ENCODE results near the gene LRRK1.

The LRRK1 gene, protein sequence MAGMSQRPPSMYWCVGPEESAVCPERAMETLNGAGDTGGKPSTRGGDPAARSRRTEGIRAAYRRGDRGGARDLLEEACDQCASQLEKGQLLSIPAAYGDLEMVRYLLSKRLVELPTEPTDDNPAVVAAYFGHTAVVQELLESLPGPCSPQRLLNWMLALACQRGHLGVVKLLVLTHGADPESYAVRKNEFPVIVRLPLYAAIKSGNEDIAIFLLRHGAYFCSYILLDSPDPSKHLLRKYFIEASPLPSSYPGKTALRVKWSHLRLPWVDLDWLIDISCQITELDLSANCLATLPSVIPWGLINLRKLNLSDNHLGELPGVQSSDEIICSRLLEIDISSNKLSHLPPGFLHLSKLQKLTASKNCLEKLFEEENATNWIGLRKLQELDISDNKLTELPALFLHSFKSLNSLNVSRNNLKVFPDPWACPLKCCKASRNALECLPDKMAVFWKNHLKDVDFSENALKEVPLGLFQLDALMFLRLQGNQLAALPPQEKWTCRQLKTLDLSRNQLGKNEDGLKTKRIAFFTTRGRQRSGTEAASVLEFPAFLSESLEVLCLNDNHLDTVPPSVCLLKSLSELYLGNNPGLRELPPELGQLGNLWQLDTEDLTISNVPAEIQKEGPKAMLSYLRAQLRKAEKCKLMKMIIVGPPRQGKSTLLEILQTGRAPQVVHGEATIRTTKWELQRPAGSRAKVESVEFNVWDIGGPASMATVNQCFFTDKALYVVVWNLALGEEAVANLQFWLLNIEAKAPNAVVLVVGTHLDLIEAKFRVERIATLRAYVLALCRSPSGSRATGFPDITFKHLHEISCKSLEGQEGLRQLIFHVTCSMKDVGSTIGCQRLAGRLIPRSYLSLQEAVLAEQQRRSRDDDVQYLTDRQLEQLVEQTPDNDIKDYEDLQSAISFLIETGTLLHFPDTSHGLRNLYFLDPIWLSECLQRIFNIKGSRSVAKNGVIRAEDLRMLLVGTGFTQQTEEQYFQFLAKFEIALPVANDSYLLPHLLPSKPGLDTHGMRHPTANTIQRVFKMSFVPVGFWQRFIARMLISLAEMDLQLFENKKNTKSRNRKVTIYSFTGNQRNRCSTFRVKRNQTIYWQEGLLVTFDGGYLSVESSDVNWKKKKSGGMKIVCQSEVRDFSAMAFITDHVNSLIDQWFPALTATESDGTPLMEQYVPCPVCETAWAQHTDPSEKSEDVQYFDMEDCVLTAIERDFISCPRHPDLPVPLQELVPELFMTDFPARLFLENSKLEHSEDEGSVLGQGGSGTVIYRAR (N-terminal part only)

DNA sequence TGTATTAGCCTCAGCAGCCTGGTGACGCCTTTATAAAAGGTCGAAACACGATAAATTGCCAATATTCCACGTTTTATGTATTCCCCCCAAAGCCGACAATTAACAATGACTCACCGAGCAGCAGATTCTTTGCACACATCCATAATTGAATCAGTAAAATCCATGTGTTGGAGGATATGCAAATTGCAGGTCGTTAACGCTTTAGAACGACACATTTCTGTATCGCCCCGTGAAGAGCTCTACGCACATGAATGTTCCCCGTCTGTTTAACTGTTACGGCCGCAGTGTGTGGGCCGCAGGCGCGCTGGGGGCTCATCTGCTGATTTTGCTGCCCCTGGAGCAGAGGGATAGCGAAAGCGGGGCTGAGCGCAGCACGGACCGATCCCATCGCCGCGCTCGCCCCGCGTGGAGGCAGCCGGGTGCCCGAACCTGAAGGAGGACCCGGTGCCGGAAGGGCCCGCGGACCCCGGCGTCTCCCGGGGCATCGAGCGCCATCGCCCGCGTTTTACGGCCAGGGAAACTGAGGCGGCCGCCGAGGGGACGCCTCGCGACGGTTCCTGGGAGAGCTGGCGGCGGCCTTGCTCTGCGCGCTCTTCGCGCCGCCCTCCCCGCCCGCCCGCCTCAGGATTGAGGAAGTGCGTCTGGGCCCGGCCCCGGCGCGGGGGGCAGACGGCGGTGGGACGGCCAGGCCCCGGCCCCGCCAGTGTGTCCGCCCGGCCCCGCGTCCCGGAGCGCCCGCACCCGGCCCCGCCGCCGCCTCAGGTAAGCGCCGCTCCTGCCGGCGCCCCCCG is at the start of gene LRRK1:
Gene LRRK1 (plus strand): TSS at position 668 of the 791 bp plus-strand sequence. CDS start 5,276 bp downstream, outside the sequence.
- no peak for DNase-seq

DNA sequence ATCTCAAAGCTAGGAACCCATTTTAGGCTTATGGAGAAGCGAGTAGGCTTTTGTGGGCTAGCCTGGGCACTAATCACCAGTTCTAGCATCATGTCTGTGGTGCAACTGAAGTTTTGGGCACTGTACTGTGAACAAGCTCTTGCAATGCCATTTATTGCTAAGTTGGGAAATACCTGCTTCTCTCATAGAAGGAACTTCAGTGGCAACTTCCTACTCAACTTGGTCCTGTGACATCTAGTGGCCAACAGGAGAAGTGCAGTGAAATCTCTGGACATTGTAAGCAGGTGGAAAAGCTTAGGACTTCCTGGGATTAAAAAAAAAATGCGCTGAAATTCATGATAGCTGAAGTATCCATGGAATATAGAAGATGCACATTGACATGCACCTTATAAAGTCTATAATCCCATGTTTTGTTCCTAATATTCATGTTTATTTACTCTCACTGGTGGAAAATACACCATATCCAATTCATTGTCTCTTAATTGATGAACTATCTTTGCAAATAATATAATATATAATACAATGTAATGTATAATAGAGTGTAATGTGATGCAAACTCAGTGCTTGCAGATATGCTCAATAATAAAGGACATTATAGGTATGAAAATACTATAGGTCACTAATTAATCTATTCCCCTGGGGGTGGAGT is 46.0 kb upstream of the LRRK1 start:
- DNase-seq = peak; percentile 60

DNA sequence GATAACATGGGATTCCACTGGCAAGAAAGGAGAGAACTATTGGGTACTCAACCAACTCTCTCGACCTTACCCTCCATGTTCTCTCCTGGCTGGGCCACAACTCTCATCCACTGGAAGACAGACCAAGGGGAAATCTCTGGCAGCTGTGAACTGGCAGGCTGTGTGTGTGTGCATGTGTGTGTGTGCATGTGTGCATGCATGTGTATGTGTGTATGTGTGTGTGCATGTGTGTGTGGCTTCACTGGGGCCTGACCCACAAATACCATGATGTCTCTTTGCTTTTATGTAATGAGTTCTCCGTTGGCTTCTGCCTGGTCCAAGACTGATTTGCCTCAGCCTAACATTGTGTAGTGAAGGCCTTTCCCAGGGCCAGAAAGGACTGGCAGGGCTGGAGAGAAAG is 43.7 kb upstream of the LRRK1 start:
- no peak for DNase-seq

DNA sequence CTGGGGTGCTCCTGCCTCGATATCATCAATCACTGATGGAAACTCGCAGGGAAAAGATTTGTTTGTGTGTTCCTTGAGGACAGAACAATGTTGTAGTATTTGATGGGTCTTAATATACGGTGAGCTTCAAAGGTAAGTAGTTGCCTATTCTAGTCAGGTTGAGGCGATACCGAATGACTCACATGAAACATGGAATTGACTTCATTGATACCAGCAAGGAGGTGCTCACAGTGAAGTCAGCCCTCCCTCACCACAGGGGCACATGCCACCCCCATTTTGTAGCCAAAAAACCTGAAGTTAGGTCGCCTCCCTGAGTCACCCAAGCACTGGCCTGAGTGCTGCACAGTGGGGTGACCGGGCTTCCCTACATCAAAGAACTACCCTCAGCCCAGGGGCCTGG is 43.2 kb upstream of the LRRK1 start:
- no peak for DNase-seq

DNA sequence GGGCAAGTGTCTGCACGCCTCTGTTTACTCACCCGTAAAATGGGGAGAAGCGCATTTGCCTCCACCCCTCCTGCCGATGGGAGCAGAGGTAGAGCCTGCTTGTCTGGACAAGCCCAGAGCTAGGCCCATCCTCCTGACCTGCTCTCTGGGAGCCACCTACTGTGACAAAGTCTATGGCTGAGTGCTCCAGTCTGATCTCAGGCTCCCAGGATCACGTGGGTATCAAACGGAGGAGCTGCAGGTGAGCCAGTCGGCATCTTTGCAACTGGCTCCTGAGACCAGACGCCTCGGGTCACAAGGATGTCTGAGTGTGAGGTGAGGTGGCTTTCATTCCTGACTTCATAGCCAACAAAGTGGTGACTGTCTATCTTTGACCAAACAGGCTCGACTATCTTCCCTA is 41.6 kb upstream of the LRRK1 start:
- no peak for DNase-seq

DNA sequence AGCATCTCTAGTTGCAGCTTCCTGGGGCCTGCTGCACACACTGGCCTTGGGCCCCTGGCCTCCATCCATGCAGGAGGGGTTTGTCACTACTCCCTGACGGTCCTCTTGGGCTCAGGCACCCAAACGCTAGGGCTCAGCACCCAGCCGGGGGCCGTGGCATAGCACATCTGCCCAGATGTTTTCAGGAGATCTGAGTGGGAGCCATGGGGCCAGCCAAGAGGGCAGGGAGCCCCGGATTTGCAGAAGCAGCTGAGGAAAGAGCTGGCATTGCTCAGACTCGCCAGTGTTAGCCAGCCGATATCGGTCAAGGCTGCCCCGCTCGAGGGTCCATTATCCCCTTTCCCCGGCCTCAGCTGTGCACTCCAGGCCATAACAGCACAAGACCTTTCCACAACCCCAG is 41.0 kb upstream of the LRRK1 start:
- DNase-seq = no peak

DNA sequence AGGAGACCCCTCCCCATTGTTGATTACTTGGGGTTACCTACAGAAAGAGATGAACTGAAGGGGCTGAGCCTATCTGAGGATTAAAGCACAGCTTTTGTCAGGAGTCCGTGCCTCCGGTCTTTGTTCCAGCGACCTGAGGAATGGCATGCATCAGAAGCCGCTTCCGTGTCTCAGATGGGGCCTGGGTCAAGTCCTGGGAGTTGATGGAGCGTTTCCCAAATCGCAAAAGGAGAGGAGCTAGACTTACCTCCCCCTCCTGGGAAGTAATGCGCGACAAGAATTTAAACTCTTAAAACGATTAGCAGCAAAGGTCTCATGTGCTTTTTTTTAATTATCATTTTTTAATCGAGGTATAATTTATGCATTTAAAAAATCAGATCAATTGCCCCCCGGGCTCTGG is 40.5 kb upstream of the LRRK1 start:
- no peak for DNase-seq

DNA sequence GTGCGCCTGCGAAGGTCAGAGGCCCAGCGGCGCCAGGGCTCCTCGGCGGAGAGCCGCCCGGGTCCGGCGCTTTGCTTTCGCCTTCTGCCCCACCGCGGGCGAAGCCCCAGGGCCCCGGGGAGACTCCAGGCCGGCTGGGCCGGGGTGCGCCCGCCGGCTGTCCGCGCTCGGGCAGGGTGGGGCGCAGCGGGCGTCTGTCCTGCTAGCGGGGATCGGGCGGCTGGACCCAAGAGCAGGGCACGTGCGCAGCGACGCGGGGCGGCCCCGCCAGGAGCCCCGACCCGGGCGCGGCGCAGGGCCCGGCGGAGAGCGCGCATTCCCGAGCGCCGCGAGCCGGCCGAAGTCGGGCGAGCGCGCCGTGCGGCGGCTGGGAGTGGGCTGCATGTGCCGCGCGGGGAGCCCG is 40.1 kb upstream of the LRRK1 start:
- DNase-seq = no peak

DNA sequence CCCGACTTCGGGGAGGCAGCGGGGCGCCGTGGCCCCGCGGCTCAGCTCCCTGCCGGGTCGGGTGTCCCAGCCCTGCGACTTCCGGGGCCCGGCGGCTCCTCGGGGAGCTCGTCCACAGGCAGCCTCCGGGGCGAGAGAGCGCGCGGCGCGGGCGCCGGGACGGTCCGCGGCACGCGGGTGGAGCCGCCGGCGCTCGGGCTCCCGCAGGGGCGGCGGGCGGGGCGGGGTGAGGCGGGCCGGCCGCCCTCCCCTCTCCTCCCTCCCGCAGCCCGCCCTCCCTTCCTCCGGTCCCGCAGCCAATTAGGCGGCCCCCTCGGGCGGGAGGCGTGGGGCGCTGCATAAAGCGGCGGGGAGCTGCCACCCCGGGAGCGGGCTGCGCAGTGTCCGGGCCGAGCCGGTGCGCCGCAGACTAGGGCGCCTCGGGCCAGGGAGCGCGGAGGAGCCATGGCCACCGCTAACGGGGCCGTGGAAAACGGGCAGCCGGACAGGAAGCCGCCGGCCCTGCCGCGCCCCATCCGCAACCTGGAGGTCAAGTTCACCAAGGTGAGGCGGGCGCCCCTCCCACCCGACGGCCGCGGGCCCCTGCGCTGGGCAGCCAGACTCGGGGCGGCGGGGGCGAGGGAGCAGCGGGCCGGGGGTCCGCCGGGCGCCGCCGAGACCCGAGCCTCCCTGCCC is 39.6 kb upstream of the LRRK1 start, which contains the start of gene ALDH1A3:
Gene ALDH1A3 (plus strand): TSS at position 368 of the 675 bp plus-strand sequence. CDS start 77 bp downstream, at position 445.
- DNase-seq = no peak

DNA sequence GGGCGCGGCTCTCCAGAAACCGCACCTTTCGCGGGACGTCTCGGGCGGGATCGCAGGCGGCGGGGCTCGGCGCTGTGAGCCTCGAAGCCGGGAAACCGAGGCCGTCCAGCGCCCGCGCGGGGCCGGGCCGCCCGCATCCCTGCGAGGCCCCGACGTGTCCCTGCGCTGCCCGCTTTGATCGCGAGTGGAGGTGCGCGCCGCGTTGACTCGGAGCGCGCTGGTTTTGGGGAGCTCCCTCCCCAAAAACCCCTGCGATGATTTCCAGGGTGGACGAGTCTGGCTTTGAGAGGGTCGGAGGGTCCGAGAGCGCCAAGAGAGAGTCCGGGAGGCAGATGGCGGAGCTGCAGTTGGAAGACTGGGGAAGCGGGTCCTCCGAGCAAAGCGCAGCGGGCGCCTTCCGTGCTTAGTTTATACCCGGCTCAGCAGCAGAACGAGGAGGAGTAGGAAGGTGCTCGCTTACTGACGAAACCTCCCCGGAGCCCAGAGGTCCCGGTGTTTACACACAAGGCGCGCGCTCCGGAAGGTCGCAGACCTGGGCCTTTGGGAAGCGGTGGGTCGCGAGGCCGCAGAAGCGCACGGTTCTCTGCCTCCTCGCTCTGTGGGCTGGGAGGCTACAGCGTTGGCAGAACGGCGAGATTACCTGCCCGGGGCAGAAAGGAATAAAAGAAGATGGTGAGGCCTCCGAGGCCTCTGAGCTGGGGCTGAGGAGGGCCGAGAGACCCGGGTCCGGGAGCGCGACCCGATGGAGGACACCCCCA is 38.8 kb upstream of the LRRK1 start:
- no peak for DNase-seq

DNA sequence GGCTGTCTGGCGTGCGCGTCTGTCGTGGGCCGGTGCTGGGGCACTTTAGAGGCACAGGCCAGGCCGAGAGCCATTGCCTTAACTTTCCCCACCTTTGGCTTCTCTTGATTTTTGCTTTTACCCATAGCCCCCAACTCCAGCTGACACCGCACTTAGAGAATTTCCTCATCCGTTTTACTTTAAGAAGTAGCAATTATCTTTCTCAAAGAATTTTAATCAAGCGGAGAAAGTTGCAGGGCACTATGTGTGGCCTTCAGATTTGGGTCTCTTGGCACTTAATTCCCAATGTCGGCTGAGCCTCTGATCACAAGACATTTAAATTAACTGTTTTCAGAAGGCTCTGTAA is 38.3 kb upstream of the LRRK1 start:
- DNase-seq = no peak

DNA sequence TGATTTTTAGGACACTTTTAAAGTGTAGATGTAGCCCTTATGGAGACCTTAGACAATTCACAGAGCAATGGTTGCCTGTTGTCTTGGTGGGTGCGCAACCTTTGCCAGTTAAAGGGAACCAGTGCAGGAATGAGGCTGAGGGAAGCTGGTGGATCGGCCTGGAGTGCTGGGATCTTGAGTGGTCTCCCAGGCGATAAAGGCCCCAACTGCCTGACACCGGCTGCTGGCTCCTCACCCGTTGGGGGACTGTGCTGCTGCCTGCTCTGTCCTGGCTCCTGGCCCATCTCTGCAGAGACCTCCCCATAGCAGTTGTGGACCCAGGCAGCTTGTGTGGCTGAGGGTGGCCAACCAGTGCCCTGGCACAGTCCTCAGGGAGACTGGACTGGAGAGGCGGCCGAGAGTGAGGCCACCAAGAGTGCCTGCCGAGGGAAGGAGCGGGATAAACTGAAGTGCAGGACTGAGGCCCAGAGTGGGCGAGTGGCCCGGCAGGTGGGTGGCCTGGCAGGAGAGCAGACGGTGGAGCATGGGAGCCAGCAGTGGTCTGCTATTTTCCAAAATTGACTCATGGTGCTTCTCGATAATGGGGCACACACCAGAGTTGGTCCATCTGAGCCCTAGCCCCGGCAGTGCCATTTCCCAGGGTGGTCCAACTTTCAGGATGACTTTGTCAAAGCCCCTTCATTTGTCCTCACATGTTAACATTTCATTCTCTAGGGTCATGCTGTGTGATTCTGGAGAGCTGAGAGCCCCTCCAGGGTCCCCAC is 37.4 kb upstream of the LRRK1 start:
- no peak for DNase-seq

DNA sequence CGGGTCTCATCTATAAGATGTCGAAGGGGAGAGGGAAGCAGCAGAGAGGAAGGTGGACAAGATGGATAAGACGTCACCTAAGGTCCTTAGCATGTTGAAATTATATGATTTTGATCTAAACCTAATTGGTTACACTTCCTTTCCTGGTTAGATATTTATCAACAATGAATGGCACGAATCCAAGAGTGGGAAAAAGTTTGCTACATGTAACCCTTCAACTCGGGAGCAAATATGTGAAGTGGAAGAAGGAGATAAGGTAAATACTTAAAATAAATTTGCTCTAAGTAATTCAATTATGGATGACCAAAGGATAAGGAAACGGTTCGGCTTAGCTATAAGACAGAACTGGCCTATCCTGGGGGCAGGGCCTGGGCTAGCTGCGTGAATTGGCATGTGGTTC is 34.0 kb upstream of the LRRK1 start:
- DNase-seq = no peak

DNA sequence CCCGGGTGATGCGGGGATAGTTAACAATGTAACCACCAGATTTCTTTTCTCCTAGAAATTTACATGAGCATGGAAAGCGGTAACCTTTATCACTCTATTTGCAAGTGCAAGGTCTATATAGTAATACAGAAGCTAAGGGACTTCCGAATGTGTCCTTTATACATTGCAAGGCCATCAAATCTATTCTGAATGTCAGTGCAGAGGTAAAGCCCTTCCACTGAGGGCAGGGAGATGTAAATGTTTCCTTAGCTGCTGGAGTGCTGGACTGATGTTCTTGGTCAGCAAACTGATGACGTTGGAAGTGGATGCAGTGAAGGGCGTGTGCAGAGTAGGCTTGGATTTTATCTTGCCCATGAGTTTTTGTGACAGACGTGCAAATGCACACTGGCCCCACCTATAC is 33.3 kb upstream of the LRRK1 start:
- no peak for DNase-seq

DNA sequence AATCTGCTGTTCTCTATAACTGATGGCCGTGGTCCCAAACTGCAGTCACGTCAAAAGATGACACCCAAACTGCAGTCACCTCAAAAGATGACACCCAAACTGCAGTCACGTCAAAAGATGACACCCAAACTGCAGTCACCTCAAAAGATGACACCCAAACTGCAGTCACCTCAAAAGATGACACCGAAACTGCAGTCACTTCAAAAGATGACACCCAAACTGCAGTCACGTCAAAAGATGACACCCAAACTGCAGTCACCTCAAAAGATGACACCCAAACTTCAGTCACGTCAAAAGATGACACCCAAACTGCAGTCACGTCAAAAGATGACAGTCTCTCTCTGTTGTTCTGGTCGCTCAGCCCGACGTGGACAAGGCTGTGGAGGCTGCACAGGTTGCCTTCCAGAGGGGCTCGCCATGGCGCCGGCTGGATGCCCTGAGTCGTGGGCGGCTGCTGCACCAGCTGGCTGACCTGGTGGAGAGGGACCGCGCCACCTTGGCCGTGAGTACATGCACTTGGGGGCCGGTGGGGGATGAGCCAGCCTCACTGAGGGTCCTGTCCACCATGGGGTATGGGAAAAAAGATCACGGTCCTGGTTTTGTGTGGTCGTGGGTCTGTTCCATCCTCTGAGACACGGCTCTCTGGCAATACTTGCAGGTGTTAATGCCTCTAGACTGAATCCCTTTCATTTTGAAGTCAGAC is 31.8 kb upstream of the LRRK1 start:
- DNase-seq = no peak

DNA sequence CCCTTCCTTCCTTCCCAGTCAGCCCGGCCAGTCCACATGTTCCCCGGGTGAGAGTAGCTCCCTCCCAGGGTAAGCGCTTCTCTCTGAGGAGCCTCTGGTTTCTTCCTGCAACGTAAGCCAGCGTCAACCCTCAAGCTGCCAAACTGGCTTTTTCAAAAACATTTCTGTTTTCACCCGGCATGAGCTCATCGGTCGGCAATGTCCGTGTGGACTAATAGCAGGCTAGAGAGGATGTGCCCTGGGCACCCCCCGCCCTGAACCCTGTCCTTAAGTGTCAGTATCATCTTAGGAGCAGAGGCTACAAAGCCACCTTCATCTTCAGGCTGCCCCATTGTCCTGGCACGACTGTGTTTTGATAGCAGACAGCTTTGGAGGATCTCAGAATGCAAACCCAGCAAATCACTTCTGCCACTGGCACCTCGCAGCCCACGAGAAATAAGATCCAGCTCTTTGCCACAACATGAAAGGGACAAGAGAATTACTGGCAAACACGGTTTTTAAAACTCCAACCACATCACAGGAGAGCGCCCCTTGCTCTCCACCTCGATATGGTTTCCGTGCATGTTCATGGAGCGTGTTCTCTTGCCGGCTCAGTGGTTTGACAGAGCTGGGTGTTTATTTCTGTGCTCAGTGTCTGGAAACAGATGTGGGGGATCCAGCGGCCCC is 29.6 kb upstream of the LRRK1 start:
- DNase-seq = no peak

DNA sequence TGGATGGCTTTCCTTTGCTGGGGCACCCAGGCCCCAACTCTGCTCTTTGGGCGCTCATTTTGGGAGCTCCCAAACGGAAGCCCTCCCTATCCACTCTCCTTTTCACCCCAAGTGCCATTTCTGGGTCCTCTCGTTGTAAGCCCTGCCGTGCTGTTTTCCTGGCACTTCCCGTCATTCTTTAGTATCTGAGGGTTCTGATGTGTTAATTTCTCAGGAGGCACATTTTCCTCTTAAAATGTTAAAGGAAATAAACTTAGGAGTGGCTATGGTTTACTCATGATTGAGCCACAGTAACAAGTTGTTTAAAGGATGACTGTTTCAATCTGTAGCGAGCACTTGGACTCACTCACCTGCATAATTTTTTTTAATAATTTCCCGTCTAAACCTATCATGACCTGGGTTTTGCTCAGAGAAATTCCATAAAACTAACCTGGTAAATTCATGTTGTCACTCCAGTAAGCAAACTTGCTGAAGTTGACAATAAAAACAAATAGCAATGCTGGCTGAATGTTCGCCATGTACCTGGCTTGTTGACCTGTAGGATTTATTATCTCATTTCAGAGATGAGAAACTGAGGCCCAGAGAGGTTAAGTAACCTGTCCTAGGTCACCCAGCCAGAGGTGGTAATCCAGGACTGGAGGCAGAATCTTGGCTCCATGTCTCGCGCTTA is 29.0 kb upstream of the LRRK1 start:
- no peak for DNase-seq

DNA sequence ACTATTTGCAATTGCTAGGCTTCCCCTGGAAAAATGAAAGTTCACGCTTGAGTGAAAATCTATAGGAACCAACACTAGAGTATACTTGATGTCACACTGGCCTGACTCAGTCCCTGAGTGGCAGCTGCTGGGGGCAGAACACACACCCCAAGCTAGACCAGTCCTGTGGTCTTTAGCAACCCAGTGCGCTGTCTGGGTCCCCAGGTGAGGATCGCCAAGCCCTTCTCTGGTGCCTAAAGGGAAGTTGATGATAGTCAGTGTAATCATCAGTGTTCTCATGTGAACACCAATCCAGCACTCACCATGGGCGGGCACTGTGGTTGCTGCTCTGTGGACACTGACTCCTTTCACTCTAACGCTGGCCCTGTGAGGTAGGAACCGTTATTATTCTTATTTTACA is 28.3 kb upstream of the LRRK1 start:
- DNase-seq = no peak

Measured in stimulated activated CD4-positive, alpha-beta T cell treated with anti-CD3 and anti-CD28 coated beads, Interleukin-4, amount 100 ng/mL, for 24 hours (primary cell).